SIG-M5 treated with dmso at 0.1 percent for 504 hours (cell line): ENCODE data around the gene MBTPS1.

Experiments
- DNase-seq: peaks from one replicate; lab custom pipeline; 2025; ENCODE audit not compliant: unreplicated experiment; lab: John Stamatoyannopoulos, UW

The MBTPS1 gene

DNA sequence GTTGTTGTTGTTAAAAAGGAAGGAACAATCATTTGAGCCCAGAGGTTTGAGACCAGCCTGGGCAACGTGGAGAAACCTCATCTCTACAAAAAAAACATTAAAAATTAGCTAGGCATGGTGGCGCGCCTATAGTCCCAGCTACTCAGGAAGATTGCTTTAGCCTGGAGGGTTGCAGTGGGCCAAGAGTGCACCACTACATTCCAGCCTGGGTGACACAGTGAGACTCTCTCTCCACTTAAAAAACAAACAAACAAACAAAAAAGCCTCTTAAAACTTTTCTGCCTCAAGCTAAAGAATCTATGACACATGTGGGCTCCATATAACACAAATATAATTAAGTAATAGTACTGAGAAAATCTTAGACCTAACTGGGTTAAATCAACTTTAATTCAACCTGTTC lies 12.5 kb downstream of the MBTPS1 start:
- no peak for DNase-seq

- DNase-seq = no peak
Measured at GRCh38 chr16:84103678-84104077, 13.1 kb downstream of the MBTPS1 start.

DNA sequence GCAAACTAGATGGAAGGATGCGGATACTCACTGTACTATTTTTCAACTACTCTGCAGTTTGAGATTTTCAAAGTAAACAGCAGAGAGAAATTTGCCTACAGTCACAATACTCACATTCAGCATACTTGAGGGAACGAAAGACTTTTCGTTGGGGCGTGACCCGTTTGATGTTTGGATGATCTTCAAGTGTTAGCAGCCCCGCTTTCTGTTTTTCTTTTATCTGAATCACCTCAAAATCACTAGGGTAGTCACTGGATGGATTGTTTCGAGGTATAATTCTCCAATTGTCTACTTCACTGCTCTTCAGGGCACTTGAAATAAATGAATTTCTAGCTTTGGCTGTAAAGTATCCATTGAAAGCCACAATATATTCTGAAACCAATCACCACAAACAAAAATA lies 17.8 kb downstream of the MBTPS1 start:
- no peak for DNase-seq

DNA sequence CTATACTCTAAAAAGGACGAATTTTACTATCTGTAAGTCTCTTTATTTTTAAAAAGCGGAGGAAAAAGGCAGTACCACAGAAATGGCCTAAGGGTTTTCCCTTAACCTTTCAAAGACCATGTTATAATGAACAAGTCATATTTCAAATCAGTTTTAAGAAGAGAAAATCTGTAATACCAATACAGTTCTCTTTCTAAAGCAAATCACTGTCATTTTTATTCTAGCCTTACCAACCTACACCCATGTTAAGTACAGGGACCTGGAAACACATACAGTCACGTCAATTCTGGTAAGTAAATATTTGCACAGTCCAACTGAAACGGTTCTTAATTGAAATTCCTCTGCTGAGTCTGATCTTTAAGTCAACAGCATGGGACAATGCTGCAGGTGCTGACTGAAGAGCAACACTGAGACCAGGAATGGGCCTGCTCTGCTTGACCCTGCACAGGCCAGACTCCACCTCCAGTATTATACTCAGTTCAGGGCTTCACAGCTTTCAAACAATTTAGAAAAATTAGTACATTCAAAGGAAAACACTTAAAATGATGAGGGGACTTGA lies 20.2 kb downstream of the MBTPS1 start:
- DNase-seq = peak; percentile 78

DNA sequence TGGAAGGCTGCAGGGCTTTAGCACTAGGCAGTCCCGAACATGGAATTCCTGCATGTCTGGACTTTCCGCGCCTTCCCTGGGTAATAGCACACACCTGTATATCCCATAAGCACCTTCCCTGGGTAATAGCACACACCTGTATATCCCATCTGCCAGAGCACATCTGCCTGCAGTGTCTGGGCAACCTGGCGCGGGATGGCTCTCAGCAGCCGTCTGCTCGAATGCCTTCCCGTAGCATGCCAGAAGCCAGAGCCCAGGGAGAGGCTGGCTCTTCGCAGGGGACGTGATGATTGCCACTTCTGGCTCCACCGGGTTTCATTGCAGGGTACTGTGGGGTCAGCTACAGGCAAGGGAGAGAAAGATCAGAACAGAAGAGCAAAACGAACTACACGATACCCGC lies 21.3 kb downstream of the MBTPS1 start:
- no peak for DNase-seq

DNA sequence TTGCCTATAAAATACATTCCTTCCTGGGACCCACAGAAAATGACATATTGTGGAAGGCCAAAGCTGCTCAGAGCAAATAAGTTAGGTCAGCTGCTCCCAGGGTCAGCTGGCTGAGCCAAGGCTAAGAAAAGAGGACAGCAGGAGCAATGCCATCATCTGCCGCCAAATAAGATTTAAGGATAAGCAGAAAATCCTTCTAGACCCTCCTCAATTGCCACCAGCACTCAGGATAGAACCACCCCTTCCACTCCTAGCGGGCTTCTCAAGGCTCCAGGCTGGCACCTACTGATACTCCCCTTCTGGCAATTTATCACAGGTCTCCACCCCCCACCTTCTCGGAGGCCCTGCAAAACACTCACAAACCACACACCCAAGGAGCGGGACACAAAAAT lies 22.9 kb downstream of the MBTPS1 start:
- no peak for DNase-seq

DNA sequence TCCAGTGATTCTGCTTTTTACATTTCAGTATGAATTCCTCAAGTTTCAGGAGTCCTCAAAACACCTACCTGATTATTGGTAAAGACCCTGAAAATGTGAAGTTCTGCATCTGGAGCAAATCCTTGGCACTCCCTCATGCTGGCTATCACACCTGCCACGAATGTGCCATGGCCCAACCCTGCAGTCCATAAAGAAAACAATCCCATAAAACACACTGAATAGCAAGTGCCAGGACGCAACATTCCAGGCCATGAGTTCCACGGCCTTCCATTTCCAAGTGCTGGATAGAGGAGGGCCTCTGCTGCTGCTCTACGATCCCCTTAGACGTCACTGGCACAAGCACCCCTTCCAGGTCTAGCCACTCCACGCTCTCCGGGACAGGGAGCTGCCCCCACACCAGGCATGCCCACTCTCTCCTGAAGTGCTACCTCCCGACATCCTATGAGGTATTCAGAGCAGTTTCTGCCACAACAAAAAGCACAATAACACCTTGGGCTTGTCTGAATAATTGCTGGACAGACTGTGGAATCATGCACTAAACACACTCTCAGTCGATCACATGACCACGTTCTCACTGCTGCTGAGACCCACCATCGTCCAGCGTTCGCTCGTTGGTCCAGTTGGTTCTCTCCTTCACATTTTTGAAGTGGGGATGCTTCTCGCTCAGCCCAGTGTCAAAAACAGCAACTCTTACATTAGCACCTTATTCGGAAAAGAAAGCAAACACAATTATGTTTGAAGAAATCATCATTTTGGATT lies 23.4 kb downstream of the MBTPS1 start:
- no peak for DNase-seq

DNA sequence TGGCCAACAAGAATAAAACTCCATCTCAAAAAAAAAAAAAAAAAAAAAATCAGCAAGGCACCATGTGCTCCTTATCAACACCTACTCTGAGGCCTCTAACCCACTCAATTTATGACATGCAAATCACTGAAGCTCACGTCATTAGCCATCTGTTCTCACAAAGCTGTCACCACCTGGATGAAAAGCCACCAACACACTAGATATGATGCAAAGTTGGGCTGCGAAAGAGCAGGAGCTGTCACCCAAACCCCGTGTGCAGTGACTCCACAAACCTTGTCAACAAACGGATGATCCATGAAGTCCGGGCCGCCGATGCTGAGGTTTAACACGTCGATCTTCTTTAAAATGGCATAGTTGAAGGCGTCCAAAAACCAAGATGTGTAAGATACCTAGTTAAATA lies 25.3 kb downstream of the MBTPS1 start:
- no peak for DNase-seq

- no peak for DNase-seq
Measured at GRCh38 chr16:84090211-84090610, 26.5 kb downstream of the MBTPS1 start.

DNA sequence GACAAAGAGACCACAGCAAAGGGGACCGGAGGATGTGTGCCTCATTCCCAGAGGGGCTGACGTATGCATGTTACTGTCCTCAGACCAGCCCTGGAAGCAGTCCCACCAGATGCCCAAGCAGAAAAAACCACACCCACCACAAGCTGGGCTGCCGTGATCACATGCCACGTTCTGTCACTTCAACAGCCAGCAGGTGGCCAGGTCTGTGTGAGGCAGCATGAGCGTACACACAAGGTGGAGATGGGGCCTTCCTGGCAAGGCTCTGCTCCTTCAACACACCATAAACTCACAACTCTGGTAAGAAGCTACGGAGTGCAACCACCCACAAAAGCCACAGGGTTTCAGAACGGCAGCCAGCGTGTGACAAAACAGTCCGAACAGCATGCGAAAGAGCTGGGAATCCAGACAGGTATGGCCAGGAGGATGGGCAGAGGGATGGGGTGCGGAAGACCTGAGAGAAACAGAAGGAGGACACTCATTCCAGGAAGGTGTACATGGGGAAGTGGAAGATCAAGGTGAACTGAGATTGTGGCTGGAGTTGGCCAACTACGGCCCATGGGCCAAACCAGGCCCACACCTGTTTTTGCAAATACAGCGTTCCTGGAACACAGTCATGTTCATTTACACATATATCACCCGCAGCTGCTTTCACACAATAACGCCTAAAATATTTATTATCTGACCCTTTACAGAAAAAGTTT lies 27.9 kb downstream of the MBTPS1 start:
- peak; percentile 19 for DNase-seq

GRCh38 chr16:84087466-84088151 lies 29.1 kb downstream of the MBTPS1 start:
- no peak for DNase-seq

- DNase-seq = no peak
Measured at GRCh38 chr16:84087001-84087400, 29.7 kb downstream of the MBTPS1 start.

DNA sequence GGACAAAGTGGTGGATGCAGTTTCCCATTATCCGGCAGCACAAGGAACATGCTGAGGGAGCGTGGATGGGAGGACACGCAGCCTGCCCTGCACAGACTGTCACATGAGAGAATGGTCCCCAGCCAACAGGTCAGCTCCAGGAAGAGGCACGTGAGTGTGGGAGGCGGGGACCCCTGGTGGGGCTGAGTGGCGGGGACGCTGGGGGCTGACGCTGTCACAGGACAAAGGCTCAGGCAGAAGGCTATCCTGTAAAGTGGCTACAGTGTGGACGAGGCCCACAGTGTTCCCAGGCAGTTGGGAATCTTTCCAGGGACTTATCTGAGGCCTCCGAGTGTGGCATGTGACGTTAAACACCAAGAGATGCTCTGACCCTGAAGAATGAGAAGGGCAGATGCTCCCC lies 30.4 kb downstream of the MBTPS1 start:
- no peak for DNase-seq

DNA sequence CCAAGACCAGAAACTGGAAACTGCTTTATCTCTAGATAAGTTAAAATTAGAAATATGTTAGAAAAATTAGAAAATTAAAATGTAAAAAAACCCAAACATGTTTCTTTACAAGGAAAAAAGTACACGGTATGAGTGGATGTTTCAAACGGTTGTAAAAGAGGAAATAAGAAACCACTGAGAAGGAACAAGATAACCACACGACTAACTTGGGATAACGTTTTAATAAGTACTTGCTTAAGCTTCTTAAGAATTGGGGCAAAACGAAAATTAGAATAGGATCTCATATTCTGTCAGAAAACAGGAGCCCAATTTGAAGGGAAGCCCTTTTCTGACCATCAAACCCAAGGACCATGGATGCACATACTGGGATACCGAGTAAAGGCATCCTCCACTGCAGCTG lies 31.0 kb downstream of the MBTPS1 start:
- DNase-seq = peak; percentile 81

DNA sequence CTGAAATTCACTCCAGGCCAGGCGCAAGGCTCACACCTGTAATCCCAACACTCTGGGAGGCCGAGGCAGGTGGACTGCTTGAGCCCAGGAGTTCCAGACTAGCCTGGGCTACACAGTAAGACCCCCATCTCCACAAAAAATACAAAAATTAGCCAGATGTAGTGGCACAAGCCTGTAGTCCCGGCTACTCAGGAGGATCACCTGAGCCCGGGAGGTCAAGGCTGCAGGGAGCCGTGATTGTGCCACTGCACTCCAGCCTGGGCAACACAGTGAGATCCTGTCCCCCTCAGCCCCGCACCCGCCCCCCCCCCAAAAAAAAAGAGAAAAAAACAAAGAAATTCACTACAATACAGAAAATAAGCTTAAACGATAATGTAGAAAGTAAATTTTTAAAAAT lies 31.5 kb downstream of the MBTPS1 start:
- DNase-seq = no peak

DNA sequence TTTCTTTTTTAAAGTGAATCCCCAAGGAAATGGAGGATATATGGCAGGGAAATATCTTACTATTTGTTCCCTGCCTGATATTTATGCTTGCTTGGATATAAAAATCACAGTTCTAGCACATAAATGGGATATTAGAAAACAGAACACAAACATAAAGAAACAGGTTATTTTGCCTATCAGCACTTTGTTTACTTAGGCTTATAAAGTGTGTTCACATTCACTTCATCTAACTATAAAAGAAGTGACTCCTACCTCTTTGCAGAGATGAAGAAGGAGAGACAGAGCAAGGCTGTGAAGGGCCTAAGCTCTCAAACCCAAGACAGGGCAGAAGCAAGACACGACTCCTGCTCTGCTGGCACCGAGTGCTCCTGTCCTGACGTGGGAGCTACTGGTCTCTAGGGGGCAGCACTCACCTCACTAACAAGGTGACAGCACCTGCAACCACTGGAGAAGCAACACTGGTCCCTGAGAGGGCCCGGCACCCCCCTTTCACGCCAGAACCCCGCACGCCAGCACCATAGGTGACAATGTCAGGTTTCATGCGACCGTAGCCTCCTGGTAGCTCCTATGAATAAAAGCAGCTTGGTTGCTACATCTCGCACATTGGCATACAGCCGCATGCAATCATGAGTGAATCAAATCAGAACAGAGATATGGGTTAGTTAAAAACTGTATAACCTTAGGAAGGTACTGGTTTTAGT lies 32.0 kb downstream of the MBTPS1 start:
- DNase-seq = peak; percentile 55

DNA sequence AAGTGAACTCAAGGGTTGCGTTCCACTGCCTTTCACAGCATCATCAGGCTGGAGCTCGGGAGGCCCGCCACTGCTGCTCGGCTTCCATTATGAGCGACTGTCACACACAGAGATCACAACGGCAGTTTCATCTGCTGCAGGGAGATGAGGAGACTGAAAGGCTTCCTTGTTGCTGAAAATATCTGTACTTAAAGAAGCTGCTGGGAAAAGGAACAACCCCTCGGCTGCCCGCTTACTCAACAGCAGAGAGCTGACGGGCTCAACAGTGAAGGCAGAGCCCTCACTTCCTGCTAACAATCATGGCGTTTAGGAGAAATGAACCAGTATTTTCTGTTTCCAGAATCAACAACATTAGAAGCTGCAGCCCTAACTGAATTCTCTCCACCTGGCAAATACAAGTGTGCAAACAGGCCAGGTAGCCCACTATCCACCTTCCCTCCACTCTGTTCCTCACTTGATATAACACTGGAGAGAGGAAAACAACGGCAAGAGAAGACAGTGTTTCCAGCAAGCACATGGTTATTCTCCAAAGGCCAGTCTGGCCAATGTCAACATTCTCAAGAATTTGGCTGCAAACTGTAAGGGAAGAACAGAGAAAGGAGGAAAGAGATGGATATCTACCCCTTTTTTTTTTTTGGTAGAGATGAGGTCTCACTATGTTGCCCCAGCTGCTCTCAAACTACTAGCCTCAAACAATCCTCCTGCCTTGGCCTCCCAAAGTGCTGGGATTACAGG lies 33.7 kb downstream of the MBTPS1 start:
- peak; percentile 77 for DNase-seq

DNA sequence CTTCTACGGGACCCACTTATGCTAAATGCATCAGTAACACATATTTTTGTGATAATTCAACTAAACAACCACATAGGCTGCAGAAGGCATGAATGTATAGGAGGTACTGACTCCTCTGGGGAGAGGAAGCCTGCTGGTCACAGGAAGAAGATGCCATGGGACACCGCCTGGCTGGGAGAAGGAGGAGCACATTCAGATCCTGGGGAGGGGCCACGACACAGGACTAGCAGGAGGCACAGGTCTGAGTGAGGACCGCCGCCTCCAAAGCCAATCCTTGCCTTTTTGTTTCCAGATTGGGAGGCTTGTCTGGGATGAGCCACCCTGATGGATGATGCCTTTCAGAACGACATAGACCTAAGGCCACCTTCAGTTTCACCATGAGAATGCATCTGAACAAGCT lies 34.6 kb downstream of the MBTPS1 start:
- DNase-seq = no peak

GRCh38 chr16:84081446-84081989 lies 35.2 kb downstream of the MBTPS1 start:
- no peak for DNase-seq

DNA sequence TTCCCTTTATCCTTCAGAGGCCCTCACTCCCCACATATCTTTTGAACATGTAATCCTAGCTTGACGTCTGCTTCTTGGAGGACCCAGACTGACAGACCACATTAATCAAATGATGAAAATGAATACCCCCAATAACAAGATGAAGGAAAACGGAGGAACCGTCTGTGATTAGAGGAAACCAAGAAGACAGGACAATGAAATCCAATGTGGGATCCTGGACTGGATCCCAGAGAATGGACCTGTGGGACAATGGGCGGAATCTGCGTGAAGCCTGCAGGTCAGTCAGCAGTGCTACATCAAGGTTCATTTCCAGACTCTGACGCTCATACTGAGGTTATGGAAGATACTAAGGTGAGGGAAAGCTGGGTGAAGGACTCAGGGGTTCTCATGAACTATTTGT lies 35.9 kb downstream of the MBTPS1 start:
- DNase-seq = no peak
